ENCODE data around the gene CYTH3.

DNA sequence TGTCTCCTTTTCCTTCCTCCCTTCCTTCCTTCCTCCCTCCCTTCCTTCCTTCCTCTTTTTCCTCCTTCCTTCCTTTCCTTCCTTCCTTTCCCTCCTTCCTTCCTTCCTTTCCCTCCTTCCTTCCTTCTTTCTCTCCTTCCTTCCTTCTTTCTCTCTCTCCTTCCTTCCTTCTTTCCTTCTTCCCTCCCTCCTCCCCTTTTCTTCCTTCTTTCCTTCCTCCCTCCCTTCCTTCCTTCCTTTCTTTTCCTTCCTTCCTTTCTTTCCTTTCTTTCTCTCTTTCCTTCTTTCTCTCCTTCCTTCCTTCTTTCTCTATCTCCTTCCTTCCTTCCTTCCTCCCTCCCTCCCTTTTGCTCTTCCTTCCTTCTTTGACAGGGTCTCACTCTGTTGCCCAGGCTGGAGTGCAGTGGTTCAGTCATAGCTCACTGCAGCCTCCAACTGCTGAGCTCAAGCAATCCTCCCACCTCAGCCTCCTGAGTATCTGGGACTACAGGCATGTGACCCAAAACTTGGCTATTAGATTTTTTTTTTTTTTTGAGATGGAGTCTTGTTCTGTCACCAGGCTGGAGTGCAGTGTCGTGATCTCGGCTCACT lies 15.9 kb upstream of the CYTH3 start:
- TF ChIP-seq SMC3 (IDR thresholded peaks at IDR 0.05; ENCODE audit: low read depth, low read length): no peak
- TF ChIP-seq, protein P1, sequence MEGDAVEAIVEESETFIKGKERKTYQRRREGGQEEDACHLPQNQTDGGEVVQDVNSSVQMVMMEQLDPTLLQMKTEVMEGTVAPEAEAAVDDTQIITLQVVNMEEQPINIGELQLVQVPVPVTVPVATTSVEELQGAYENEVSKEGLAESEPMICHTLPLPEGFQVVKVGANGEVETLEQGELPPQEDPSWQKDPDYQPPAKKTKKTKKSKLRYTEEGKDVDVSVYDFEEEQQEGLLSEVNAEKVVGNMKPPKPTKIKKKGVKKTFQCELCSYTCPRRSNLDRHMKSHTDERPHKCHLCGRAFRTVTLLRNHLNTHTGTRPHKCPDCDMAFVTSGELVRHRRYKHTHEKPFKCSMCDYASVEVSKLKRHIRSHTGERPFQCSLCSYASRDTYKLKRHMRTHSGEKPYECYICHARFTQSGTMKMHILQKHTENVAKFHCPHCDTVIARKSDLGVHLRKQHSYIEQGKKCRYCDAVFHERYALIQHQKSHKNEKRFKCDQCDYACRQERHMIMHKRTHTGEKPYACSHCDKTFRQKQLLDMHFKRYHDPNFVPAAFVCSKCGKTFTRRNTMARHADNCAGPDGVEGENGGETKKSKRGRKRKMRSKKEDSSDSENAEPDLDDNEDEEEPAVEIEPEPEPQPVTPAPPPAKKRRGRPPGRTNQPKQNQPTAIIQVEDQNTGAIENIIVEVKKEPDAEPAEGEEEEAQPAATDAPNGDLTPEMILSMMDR (conservative IDR thresholded peaks at IDR 0.05; ENCODE audit: low read depth, low read length): no peak
- TF ChIP-seq, protein P2, sequence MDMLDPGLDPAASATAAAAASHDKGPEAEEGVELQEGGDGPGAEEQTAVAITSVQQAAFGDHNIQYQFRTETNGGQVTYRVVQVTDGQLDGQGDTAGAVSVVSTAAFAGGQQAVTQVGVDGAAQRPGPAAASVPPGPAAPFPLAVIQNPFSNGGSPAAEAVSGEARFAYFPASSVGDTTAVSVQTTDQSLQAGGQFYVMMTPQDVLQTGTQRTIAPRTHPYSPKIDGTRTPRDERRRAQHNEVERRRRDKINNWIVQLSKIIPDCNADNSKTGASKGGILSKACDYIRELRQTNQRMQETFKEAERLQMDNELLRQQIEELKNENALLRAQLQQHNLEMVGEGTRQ (IDR thresholded peaks at IDR 0.05; ENCODE audit: low read depth, low read length): no peak
- no peak for TF ChIP-seq MAZ (IDR thresholded peaks at IDR 0.05; ENCODE audit: borderline replicate concordance, low read depth, low read length)
- no peak for TF ChIP-seq RFX5 (IDR thresholded peaks at IDR 0.05; ENCODE audit: low read depth, low read length)
- no peak for TF ChIP-seq MXI1 (IDR thresholded peaks at IDR 0.05; ENCODE audit: borderline replicate concordance, low read depth, low read length)
- TF ChIP-seq POLR2A (IDR thresholded peaks at IDR 0.05; ENCODE audit: low read depth, low read length): no peak
- no peak for TF ChIP-seq CEBPB (IDR thresholded peaks at IDR 0.05; ENCODE audit: low read depth, low read length)
- TF ChIP-seq RCOR1 (IDR thresholded peaks at IDR 0.05; ENCODE audit: insufficient replicate concordance, low read length): no peak
- no peak for TF ChIP-seq RAD21 (IDR thresholded peaks at IDR 0.05; ENCODE audit: low read length)
- no peak for TF ChIP-seq CHD1 (IDR thresholded peaks at IDR 0.05; ENCODE audit: low read depth, low read length)
- no peak for TF ChIP-seq MAFK (IDR thresholded peaks at IDR 0.05; ENCODE audit: low read depth, low read length)
- TF ChIP-seq BHLHE40 (IDR thresholded peaks at IDR 0.05; ENCODE audit: low read depth, low read length): no peak
